Measurements from ENCODE around the gene CACFD1. TPM values are rescaled to one million over a fixed set of nuclear protein-coding genes. Genes with fewer than 3 reads are reported as not detected.

Gene CACFD1
- total RNA-seq, 2 experiments from 2014 or later, result 0.68 to 1.2 TPM

DNA sequence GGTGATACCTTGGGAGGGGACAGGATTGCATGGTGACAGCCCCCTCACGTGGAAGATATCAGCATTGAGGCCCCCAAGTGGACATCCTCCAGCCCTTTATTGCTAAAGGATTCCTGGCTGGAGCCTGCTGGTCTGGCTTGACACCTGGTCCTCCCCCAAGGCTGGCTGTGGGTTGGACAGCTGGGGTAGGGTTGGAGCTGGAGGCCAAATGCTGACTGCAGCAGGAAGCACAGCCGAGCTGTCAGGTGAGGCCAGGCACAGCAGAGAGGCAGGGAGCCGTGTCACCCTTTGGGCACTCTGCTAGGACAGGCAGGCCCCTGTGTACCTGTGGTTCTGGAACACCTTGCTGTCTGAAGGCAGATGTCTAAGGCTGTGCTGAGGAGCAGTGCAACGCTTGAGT lies 2.2 kb downstream of the CACFD1 start:
- ChIA-PET CTCF (no interaction called here), POLR2A (interaction anchor here (1.4 kb wide), 1 partner anchor 19 kb away, joined by 3 read pairs; no protein-coding TSS in a partner anchor)
- H3K36me3 Mint-ChIP-seq (ENCODE audit: low read depth), result no peaks in the 10 kb centered on the region
- H3K4me3 Mint-ChIP-seq, result no peak overlapping the region
- H3K27ac Mint-ChIP-seq, result no peak overlapping the region
- H3K4me1 Mint-ChIP-seq, result peaks cover 8% of the 10 kb centered on the region
- no peak for DNase-seq
- H3K9me3 Mint-ChIP-seq, result no peaks in the 10 kb centered on the region
- peaks cover 12% of the 10 kb centered on the region for H3K27me3 Mint-ChIP-seq

DNA sequence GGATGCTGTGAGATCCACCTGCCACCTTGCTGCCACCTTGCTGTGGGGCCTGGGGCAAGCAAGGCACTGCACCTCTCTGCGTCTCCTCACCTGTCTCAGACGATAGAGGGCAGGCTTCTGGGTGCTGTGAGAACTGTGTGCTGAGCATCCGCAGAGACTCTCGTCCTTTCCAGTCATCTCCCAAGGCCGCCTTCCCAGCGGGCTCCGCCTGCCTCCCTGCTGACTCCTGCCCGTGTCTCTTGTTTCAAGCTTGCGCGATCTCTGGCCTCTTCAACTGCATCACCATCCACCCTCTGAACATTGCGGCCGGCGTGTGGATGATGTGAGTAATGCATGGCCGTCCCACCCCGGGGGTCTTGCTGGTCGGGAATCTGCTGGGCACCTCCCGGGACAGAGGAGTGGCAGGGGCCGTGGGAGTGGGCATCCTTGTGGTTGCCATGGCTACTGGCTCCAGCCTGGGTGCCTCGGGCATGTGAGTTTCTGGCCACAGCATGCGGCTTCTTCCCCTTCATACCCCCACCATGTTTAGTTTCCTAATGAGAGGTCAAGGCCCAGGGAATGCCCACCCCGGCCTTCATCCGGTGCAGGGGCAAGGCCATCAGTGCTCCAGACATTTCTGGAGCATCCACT lies 3.6 kb downstream of the CACFD1 start:
- no peak for DNase-seq
- H3K4me1 Mint-ChIP-seq, result peaks cover 8% of the 10 kb centered on the region
- H3K9me3 Mint-ChIP-seq, result no peaks in the 10 kb centered on the region
- ChIA-PET POLR2A (no interaction called here), CTCF (no interaction called here)
- H3K4me3 Mint-ChIP-seq, result no peak overlapping the region
- no peaks in the 10 kb centered on the region for H3K36me3 Mint-ChIP-seq (ENCODE audit: low read depth)
- H3K27ac Mint-ChIP-seq, result no peak overlapping the region
- H3K27me3 Mint-ChIP-seq, result peaks cover 12% of the 10 kb centered on the region

DNA sequence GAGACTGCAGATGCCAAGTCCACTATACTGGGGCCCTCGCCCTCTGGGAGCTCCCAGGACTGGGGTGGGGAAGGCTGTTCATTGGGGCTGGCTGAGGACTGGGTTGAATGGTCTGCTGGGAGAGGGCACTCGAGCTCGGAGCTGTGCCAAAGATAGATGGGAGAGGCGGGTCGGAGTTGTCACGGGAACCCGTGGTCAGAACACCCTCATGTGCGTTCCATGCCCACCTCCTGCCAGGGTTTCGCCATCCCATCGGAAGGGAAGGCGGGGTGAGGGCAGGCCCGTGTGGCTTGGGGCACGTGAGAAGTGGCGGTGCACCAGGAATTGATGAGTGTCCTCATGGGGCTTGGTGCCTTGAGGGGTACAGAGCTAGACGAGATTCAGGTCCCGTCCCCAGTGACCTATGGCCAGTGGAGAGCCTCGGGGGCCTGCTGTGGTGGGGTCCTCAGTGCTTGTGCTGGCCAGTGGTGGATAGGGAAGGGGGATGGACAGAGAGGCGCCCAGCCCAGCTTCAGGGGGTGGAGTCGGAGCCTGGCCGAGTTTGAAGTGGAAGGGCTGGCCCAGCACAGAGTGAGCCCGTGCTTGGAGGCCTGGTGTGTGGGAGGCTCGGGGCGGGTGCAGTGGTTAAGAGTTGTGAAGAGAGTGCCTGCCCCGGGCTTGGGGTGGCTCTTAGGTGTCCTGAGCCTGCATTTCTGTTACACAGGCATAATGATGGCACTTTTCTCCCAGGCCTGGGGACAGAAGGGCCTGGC lies 4.3 kb downstream of the CACFD1 start:
- H3K27me3 Mint-ChIP-seq, result peaks cover 12% of the 10 kb centered on the region
- CTCF ChIA-PET, result no interaction called here
- H3K4me1 Mint-ChIP-seq, result peaks cover 8% of the 10 kb centered on the region
- no peak overlapping the region for H3K4me3 Mint-ChIP-seq
- no peaks in the 10 kb centered on the region for H3K9me3 Mint-ChIP-seq
- no peak overlapping the region for H3K27ac Mint-ChIP-seq
- no peak for DNase-seq
- POLR2A ChIA-PET, result no interaction called here
- no peaks in the 10 kb centered on the region for H3K36me3 Mint-ChIP-seq (ENCODE audit: low read depth)

DNA sequence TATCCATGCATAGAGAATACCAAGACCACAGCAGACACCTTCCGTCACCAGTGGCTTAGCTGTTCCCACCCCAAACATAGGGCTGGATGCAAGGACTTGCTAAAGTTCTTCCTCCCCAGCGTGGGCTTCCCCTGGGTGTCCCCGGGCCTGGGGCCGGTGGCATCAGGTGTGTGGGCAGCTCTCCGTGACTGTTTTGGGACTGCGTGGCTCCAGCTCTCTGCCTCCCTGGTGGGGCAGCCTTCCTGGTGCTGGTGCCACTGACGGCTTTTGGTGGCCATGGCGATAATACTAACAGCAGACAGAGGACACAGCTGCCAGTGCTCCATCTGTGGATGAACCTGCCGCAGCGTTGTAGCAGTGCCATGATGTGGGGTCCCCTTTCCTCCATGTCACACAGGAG lies 4.9 kb downstream of the CACFD1 start:
- H3K4me3 Mint-ChIP-seq, result no peak overlapping the region
- ChIA-PET CTCF (no interaction called here), POLR2A (no interaction called here)
- H3K4me1 Mint-ChIP-seq, result peaks cover 8% of the 10 kb centered on the region
- DNase-seq, result no peak
- peaks cover 12% of the 10 kb centered on the region for H3K27me3 Mint-ChIP-seq
- no peaks in the 10 kb centered on the region for H3K36me3 Mint-ChIP-seq (ENCODE audit: low read depth)
- no peaks in the 10 kb centered on the region for H3K9me3 Mint-ChIP-seq
- H3K27ac Mint-ChIP-seq, result no peak overlapping the region

DNA sequence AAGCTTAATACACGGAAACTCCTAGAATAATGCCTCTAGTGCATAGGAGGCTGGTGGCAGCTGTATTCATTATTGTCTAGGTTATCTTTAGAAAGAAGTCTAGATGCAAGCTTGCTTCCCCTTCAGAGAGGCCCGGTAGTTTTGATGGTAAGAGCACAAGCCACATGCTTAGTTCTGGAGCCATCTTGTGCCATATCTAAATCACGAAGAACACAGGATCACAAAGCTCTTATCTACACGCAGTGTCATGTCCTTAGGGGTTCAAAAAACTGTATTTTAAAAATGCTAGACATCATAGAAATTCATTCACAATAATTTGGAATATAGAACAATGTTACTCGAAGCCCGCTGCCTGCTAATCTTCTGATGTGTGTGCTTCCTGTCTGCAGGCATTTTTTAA lies 6.2 kb downstream of the CACFD1 start:
- Mint-ChIP-seq H3K27me3 (peaks cover 9% of the 10 kb centered on the region), H3K4me1 (no peaks in the 10 kb centered on the region), H3K36me3 (ENCODE audit: low read depth) (no peaks in the 10 kb centered on the region), H3K9me3 (no peaks in the 10 kb centered on the region), H3K4me3 (no peak overlapping the region), H3K27ac (no peak overlapping the region)
- ChIA-PET CTCF (no interaction called here), POLR2A (no interaction called here)
- DNase-seq, result no peak

DNA sequence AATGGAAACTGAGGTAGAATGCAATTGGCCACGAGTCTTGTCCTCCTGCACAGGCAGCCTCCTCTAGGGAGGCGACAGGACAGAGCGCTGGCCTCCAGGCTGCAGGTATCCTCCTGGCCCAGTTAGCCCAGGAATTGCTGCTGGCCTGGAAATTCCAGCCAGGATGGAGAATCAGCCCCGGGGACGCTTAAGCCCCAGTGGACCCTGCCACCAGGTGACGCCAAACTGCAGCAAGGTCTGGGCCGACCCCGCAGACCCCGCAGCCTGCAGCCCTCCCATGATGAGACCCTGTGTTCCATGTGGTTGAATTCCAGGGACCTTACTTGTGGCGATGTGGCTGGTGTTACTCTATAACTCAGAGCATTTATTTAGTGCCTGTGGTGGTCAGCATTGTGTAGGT lies 7.3 kb downstream of the CACFD1 start:
- H3K36me3 Mint-ChIP-seq (ENCODE audit: low read depth), result no peaks in the 10 kb centered on the region
- H3K9me3 Mint-ChIP-seq, result no peaks in the 10 kb centered on the region
- CTCF ChIA-PET, result no interaction called here
- no peak overlapping the region for H3K4me3 Mint-ChIP-seq
- H3K27ac Mint-ChIP-seq, result no peak overlapping the region
- H3K4me1 Mint-ChIP-seq, result no peaks in the 10 kb centered on the region
- DNase-seq, result no peak
- H3K27me3 Mint-ChIP-seq, result peaks cover 3% of the 10 kb centered on the region
- POLR2A ChIA-PET, result no interaction called here

DNA sequence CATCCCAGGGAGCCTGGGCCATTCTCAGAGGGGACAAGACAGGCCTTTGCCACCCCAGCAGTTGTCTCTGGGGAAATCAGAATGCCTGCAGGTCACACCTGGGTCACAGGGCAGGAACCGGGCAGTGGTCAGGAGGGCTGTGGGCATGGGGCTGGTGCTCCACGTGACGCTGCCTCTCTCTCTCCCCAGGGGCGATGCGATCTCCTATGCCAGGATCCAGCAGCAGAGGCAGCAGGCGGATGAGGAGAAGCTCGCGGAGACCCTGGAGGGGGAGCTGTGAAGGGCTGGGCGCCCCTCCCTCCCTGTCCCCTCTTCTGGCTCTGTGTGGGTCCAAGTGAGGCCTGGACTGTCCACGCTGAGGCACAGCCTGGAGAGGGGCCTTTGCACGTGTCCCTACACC lies 8.6 kb downstream of the CACFD1 start:
- Mint-ChIP-seq H3K4me3 (no peak overlapping the region), H3K27me3 (no peaks in the 10 kb centered on the region), H3K36me3 (ENCODE audit: low read depth) (no peaks in the 10 kb centered on the region), H3K27ac (no peak overlapping the region), H3K9me3 (no peaks in the 10 kb centered on the region), H3K4me1 (no peaks in the 10 kb centered on the region)
- ChIA-PET POLR2A (no interaction called here), CTCF (no interaction called here)
- no peak for DNase-seq

DNA sequence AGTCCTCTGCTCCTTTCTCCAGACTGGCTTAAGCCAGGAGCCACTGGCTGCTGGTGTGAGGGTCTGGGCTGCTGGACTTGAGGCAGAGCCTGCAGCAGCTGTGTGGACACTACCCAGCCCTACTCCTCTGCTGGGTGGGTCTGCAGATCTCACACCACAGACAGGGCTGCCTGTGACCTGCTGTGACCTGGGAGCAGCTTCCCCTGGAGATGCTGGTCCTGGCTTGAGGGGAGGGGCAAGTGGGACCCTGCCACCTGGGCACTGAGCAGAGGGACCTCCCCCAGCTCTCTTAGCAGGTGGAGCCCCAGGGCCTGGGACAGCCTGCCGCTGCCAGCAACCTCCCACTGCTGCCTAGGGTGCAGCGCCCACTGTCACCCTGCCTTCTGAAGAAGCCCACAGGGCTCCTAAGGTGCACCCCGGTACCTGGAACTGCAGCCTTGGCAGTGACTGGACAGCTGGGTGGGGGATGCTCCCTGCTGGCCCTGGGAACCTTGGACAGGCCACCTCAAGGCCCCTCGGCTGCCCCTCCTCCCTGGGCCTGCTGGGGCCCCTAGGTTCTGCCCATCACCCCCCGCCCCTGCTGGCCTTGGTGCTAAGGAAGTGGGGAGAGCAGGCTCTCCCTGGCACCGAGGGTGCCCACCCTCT lies 9.1 kb downstream of the CACFD1 start:
- CTCF ChIA-PET, result no interaction called here
- POLR2A ChIA-PET, result no interaction called here
- no peaks in the 10 kb centered on the region for H3K4me1 Mint-ChIP-seq
- no peak overlapping the region for H3K27ac Mint-ChIP-seq
- no peaks in the 10 kb centered on the region for H3K27me3 Mint-ChIP-seq
- H3K36me3 Mint-ChIP-seq (ENCODE audit: low read depth), result no peaks in the 10 kb centered on the region
- no peaks in the 10 kb centered on the region for H3K9me3 Mint-ChIP-seq
- DNase-seq, result no peak
- H3K4me3 Mint-ChIP-seq, result no peak overlapping the region

DNA sequence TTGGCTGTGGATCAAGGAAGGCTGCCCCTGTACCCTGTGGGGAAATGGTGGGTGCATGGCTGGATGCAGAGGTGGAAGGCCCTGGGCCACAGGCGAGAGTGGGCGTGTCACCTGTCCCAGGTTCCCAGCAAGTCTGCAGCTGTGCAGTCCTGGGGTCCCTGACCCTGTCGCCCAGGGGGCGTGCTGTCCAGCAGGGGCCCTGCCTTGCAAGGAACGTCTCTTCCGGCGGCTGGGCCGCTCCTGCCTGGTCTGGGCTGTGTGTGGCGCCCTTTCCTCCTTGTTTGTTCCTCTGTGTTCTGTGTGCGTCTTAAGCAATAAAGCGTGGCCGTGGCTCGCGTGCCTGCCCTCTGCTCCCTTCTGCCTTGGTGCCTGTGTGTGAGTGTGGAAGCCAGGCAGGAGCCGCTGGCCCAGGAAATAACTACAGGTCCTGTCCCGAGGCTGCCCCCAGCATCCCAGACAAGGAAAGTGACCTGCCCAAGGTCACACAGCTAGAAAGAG lies 10.7 kb downstream of the CACFD1 start:
- H3K4me1 Mint-ChIP-seq, result peaks cover 3% of the 10 kb centered on the region
- no peak for DNase-seq
- ChIA-PET CTCF (no interaction called here), POLR2A (no interaction called here)
- H3K27me3 Mint-ChIP-seq, result no peaks in the 10 kb centered on the region
- no peaks in the 10 kb centered on the region for H3K36me3 Mint-ChIP-seq (ENCODE audit: low read depth)
- H3K27ac Mint-ChIP-seq, result no peak overlapping the region
- no peak overlapping the region for H3K4me3 Mint-ChIP-seq
- H3K9me3 Mint-ChIP-seq, result no peaks in the 10 kb centered on the region

DNA sequence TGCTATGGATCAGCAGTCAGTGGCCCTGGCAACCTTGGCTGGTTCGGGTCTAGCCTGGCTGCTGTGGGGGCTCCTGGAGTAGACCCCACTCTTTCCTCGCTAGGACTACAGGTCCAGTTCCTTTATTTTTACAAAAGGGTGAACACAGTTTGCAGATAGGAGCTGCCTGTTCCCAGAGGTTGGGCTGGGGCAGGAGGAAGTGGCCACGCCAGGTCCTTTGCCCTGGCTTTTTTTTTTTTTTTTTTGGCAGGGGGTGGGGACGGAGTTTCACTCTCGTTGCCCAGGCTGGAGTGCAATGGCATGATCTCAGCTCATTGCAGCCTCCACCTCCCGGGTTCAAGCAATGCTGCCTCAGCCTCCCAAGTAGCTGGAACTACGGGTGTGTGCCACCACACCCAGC lies 11.2 kb downstream of the CACFD1 start:
- no peak overlapping the region for H3K27ac Mint-ChIP-seq
- H3K9me3 Mint-ChIP-seq, result no peaks in the 10 kb centered on the region
- no peak overlapping the region for H3K4me3 Mint-ChIP-seq
- no peaks in the 10 kb centered on the region for H3K36me3 Mint-ChIP-seq (ENCODE audit: low read depth)
- H3K27me3 Mint-ChIP-seq, result no peaks in the 10 kb centered on the region
- CTCF ChIA-PET, result no interaction called here
- no peak for DNase-seq
- POLR2A ChIA-PET, result no interaction called here
- peaks cover 3% of the 10 kb centered on the region for H3K4me1 Mint-ChIP-seq

DNA sequence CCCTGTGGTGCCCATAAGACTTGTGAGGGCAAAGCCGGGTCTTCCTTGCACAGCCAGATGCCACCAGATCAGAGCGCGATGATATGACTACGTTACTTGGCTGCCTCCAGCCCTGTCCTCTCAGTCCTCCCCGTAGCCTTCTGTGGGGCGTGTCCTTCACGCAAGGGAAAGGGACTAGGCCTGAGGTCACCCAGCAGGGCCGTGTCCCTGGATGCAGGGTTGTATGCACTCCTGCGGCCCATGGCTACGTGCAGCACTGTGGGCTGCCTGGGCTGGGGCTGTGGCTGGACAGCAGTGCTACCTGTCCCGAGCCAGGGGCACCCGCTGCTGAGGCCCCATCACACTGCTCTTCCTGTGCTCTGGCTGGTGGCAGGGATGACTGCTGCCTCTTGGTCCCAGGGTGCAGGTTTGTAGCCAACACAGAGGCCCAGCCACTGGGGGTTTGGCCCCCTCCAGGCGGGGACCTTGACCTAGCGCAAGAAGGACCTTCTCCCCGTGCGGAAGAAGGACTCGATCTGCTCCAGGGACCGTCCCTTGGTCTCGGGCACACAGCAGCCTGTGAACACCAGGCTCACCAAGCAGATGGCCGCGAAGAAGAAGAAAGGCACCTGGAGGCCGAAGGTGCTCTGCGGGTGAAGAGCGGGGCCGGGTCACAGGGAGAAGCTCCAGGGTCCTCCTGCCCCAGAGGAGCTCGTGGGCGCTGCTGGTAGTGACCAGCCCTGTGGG lies 11.9 kb downstream of the CACFD1 start:
- Mint-ChIP-seq H3K27ac (no peak overlapping the region), H3K4me3 (no peak overlapping the region), H3K27me3 (no peaks in the 10 kb centered on the region), H3K36me3 (ENCODE audit: low read depth) (no peaks in the 10 kb centered on the region), H3K4me1 (peaks cover 3% of the 10 kb centered on the region), H3K9me3 (no peaks in the 10 kb centered on the region)
- ChIA-PET CTCF (no interaction called here), POLR2A (no interaction called here)
- DNase-seq, result no peak

DNA sequence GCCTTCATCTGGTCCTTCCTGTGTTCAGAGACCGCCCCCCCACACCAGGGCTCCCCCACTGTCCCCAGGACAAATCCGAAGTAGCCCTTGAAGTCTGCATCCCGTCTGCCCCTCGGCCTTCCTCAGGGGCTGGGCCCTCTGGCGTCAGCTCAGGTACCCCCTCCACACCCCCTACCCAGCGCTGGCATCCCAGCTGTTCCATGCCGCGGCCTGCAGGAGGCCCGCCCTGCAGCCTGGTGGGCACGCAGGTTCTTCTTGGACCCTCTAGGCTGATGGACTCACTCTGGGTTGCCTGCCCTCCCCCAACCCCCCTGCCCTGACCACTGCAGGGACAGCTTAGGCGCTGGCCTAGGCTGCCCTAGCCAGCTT lies 12.5 kb downstream of the CACFD1 start:
- Mint-ChIP-seq H3K4me3 (no peak overlapping the region), H3K27ac (no peak overlapping the region), H3K9me3 (no peaks in the 10 kb centered on the region), H3K4me1 (peaks cover 3% of the 10 kb centered on the region), H3K36me3 (ENCODE audit: low read depth) (no peaks in the 10 kb centered on the region), H3K27me3 (no peaks in the 10 kb centered on the region)
- DNase-seq, result no peak
- CTCF ChIA-PET, result no interaction called here
- POLR2A ChIA-PET, result no interaction called here

DNA sequence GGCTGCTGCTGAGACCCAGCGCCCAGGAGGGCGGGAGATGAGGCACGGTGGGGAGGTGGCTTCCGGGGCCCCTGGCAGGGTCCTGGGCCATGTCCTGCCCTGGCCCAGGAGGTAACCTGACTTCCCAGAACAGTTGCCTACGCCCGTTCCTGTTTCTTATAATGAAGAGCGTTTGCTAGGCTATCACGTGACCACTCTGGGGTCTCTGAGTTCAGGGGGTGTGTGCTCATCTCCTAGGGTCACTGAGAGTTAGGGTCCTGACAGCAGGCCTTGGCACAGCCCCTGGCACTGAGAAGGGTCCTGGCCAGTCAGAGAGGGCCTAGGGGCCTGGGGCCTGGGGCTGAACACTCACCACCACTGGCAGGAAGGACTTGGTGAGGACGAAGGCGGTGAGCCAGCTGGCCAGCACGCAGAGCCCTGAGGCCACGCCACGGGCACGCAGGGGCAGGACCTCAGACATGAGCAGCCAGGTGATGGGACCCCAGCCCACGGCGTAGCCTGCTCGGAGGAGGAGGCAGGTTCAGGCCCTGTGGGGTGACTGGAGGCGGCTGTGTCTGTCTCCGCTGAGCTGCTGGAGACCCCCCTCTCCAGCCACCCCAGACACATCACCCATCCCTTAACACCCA lies 13.1 kb downstream of the CACFD1 start:
- Mint-ChIP-seq H3K36me3 (ENCODE audit: low read depth) (no peaks in the 10 kb centered on the region), H3K4me3 (no peak overlapping the region), H3K27me3 (no peaks in the 10 kb centered on the region), H3K9me3 (no peaks in the 10 kb centered on the region), H3K4me1 (peaks cover 3% of the 10 kb centered on the region), H3K27ac (no peak overlapping the region)
- ChIA-PET POLR2A (no interaction called here), CTCF (no interaction called here)
- DNase-seq, result no peak
